HepG2 (cell line): ENCODE results near the gene PHACTR3. TPM values are rescaled to one million over a fixed set of nuclear protein-coding genes. Genes with fewer than 3 reads are reported as not detected.

ENCODE experiments used
- CEBPZ ChIP-seq: IDR thresholded peaks from 2 replicates; pipeline ENCODE4 v1.6.1; 2012; ENCODE audit warnings: low read length, improper control_type of control experiment
- GPBP1L1 ChIP-seq: sonication (generic); formaldehyde crosslinking; IDR thresholded peaks from 2 replicates; pipeline ENCODE4 v1.5.0; 2020; ENCODE audit warnings: mild to moderate bottlenecking, missing genetic modification reagents
- MTF2 ChIP-seq: sonication (generic); formaldehyde crosslinking; IDR thresholded peaks from 2 replicates; pipeline ENCODE4 v1.5.0; 2020; ENCODE audit warnings: missing genetic modification reagents, borderline replicate concordance
- THAP9 ChIP-seq: sonication (generic); formaldehyde crosslinking; IDR thresholded peaks from 2 replicates; pipeline ENCODE4; 2020; ENCODE audit warnings: missing genetic modification reagents, mild to moderate bottlenecking, borderline replicate concordance
- ZNF589 ChIP-seq: sonication (generic); formaldehyde crosslinking; conservative IDR thresholded peaks from 2 replicates; pipeline ENCODE4 v1.8.0; 2022; ENCODE audit warnings: mild to moderate bottlenecking, moderate library complexity, missing genetic modification reagents
- polyA plus RNA-seq, 8 experiments: library from polyadenylated mRNA; depleted of rRNA in 3 of 8; stranded (reverse) in 7 of 8; unstranded in 1 of 8; fragments of >200 nt; fragmentation: Illumina TruSeq in 4 of 8; extraction: Trizol in 4 of 8; gene quantifications; 2 replicates each; pipeline versions ENCODE4 v1.2.1 to v1.2.3, GENCODE V29; 2011 to 2016; ENCODE audit warnings: low read depth in 4 of 8, missing spikeins in 1 of 8, mixed read lengths in 1 of 8; ENCODE audit not compliant: insufficient read depth in 1 of 8
- total RNA-seq, 5 experiments: library from RNA; depleted of rRNA; stranded (reverse); fragments of >200 nt; fragmentation: Illumina TruSeq; extraction: Trizol; gene quantifications; 2 replicates each; pipeline ENCODE4 v1.2.3, GENCODE V29; 2016; ENCODE audit warnings: low read depth in 1 of 5

Gene PHACTR3
- total and polyA plus RNA-seq, 2 of the 13 experiments (the other 11 are each of a cell fraction or from before 2014, with no cell fraction given) = not detected

GRCh38 chr20:59628171-59628570 lies 23.8 kb downstream of the PHACTR3 start (continued):
- no peak for TF ChIP-seq THAP9 (CRISPR knock-in tag)
- no peak for TF ChIP-seq GPBP1L1 (CRISPR knock-in tag)
- no peak for TF ChIP-seq CEBPZ
- TF ChIP-seq MTF2 (CRISPR knock-in tag) = no peak
- TF ChIP-seq ZNF589 = no peak
